MCF 10A (cell line): ENCODE results near the gene CAMTA1. TPM values are rescaled to one million over a fixed set of nuclear protein-coding genes. Genes with fewer than 3 reads are reported as not detected.

Experiments used
- BruUV-seq: library from RNA; stranded (reverse); fragments of 400-500 nt; replicated peaks from 2 replicates; lab custom pipeline; 2021; lab: Mats Ljungman, UMichigan
- CTCF ChIA-PET: fragments of 300-600 bp; sonication (Branson Sonifier 250); formaldehyde crosslinking; extraction: SDS; loops from one replicate; lab custom pipeline; 2021; ENCODE audit warnings: antibody characterized with exemption, inconsistent platforms; lab: Yijun Ruan, JAX
- POLR2A ChIA-PET: fragments of 300-600, 350-650 bp; sonication (Branson Sonifier 250); formaldehyde crosslinking; extraction: SDS; loops from one replicate; lab custom pipeline; 2020; ENCODE audit warnings: antibody characterized with exemption, inconsistent platforms; lab: Yijun Ruan, JAX
- DNase-seq: peaks from one replicate; pipeline ENCODE4 v3.0.0-alpha.2; 2018; ENCODE audit not compliant: unreplicated experiment
- H3K27ac Mint-ChIP-seq: one replicate; pipeline ENCODE4 v1.8.0; 2022; ENCODE audit warnings: mild to moderate bottlenecking, low read depth, mixed read lengths; ENCODE audit not compliant: unreplicated experiment
- H3K27me3 Mint-ChIP-seq: one replicate; pipeline ENCODE4 v1.8.0; 2022; ENCODE audit warnings: mixed read lengths; ENCODE audit not compliant: insufficient read depth, unreplicated experiment
- H3K36me3 Mint-ChIP-seq: one replicate; pipeline ENCODE4 v1.8.0; 2022; ENCODE audit warnings: mild to moderate bottlenecking, moderate library complexity, mixed read lengths; ENCODE audit not compliant: insufficient read depth, unreplicated experiment
- H3K4me1 Mint-ChIP-seq: one replicate; pipeline ENCODE4 v1.8.0; 2022; ENCODE audit warnings: mixed read lengths; ENCODE audit not compliant: insufficient read depth, unreplicated experiment
- H3K4me3 Mint-ChIP-seq: one replicate; pipeline ENCODE4 v1.8.0; 2022; ENCODE audit warnings: mild to moderate bottlenecking, moderate library complexity, mixed read lengths; ENCODE audit not compliant: unreplicated experiment
- H3K9me3 Mint-ChIP-seq: one replicate; pipeline ENCODE4 v1.8.0; 2022; ENCODE audit warnings: mixed read lengths; ENCODE audit not compliant: unreplicated experiment
- CTCF ChIP-seq: fragments of 200-600 bp; IDR thresholded peaks from one replicate; pipeline ENCODE4 v1.8.0; 2022; ENCODE audit warnings: antibody characterized with exemption, mild to moderate bottlenecking; ENCODE audit not compliant: unreplicated experiment
- intact Hi-C: fragments of 100-400 bp; cut with micrococcal nuclease; formaldehyde crosslinking; loops from 2 replicates; pipeline ENCODE4 v1.14.1; 2022
- total RNA-seq: library from RNA; stranded (reverse); gene quantifications from 2 replicates; pipeline ENCODE4 v1.2.3, GENCODE V29; 2022

CAMTA1 gene
- total RNA-seq, 1 experiment from 2014 or later, result 74.1 TPM

DNA sequence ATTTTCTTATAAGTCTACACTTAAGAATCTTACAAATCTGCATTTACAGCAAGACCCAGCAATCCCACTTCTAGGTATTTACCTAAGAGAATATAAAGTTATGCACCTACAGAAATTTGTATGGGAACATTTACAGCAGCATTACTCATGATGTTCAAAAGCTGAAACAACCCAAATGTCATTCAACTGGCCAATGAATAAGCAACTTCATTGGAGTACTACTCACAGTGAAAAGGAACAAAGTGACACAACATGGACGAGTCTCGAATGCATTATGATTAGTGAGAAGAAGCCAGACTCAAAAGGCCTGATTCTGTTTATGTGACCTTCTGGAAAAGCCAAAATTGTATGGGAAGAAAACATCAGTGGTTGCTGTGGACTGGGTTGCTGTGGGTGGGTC, 116.9 kb downstream of the CAMTA1 start:
- Mint-ChIP-seq H3K27ac (no peak overlapping the region), H3K36me3 (no peaks in the 10 kb centered on the region), H3K4me1 (no peaks in the 10 kb centered on the region), H3K9me3 (no peaks in the 10 kb centered on the region), H3K4me3 (no peak overlapping the region), H3K27me3 (no peaks in the 10 kb centered on the region)
- POLR2A ChIA-PET, result no interaction called here
- DNase-seq, result no peak
- no TSS peak for BruUV-seq
- CTCF ChIA-PET, result interaction anchor here (1.4 kb wide), 1 partner anchor 12 kb away, joined by 4 read pairs; no protein-coding TSS in a partner anchor
- intact Hi-C loops, result no loop called here
- no peak for TF ChIP-seq CTCF

DNA sequence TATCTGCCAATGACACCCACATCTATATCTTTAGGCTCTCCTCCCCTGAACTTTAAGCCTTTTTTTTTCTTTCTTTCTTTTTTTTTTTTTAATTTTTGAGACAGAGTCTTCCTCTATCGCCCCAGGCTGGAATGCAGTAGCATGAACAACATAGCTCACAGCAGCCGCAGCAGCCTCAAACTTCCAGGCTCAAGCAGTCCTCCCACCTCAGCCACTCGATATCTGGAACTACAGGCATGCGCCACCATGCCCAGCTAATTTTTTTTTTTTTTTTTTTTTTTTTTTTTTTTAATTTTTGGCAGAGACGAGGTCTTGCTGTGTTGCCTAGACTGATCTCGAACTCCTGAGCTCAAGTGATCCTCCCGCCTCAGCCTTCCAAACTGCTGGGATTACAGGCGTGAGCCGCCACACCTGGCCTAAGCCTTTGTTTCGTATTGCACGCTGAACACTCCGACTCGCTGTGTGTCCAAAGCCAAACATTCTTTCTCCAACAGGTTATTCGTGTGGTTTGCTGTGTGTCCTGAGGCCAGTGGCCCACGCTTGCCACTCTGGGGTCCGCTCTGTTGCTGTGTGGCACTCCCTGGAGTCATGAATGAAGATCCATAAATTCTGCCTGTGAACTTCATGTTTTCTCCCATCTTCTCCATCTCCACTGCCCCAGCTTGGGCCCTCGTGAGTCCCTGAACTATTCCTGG, 119.4 kb downstream of the CAMTA1 start:
- no peak for DNase-seq
- H3K4me1 Mint-ChIP-seq, result no peaks in the 10 kb centered on the region
- TF ChIP-seq CTCF, result no peak
- POLR2A ChIA-PET, result interaction anchor here (0.8 to 1.0 kb wide), 2 partner anchors 10 to 13 kb away, joined by 3 to 4 read pairs; no protein-coding TSS in a partner anchor
- no peaks in the 10 kb centered on the region for H3K9me3 Mint-ChIP-seq
- intact Hi-C loops, result no loop called here
- H3K36me3 Mint-ChIP-seq, result peaks cover 6% of the 10 kb centered on the region
- no peak overlapping the region for H3K27ac Mint-ChIP-seq
- CTCF ChIA-PET, result interaction anchor here (0.6 to 1.6 kb wide), 5 partner anchors 14 to 632 kb away, joined by 3 to 6 read pairs (median 4); no protein-coding TSS in a partner anchor
- no TSS peak for BruUV-seq
- H3K4me3 Mint-ChIP-seq, result no peak overlapping the region
- H3K27me3 Mint-ChIP-seq, result peaks cover 11% of the 10 kb centered on the region

- no peak overlapping the region for H3K27ac Mint-ChIP-seq
- CTCF ChIA-PET, result interaction anchor here (0.6 kb wide), 1 partner anchor 123 kb away, joined by 3 read pairs; no protein-coding TSS in a partner anchor
- POLR2A ChIA-PET, result no interaction called here
- no peak for DNase-seq
- H3K4me3 Mint-ChIP-seq, result no peak overlapping the region
- H3K4me1 Mint-ChIP-seq, result no peaks in the 10 kb centered on the region
- H3K27me3 Mint-ChIP-seq, result peaks cover 11% of the 10 kb centered on the region
- TF ChIP-seq CTCF, result no peak
- no TSS peak for BruUV-seq
- intact Hi-C loops, result no loop called here
- H3K9me3 Mint-ChIP-seq, result no peaks in the 10 kb centered on the region
- peaks cover 6% of the 10 kb centered on the region for H3K36me3 Mint-ChIP-seq
Measured at GRCh38 chr1:6905331-6905730, 120.1 kb downstream of the CAMTA1 start.

DNA sequence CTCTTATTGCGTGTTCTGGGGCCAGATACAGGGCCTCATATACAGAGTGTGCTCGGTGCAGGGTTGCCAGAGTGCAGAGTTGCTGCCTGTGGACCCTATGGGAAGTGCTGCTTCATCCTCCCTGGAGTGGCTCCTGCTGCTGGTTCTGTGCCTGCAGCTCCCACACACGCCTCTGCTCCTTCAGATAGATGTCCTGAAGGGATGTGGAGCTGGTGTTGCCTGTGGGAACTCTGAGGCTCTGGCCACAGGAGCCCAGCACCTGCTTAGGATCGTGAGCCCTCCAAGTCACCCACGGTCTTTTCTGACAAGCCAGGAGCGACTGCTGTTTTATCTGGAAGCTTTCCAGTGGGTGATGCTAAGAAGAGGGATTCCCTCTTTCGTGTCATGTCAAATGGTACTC, 120.5 kb downstream of the CAMTA1 start:
- Mint-ChIP-seq H3K36me3 (peaks cover 6% of the 10 kb centered on the region), H3K4me1 (no peaks in the 10 kb centered on the region), H3K27me3 (peaks cover 11% of the 10 kb centered on the region), H3K9me3 (no peaks in the 10 kb centered on the region), H3K27ac (no peak overlapping the region), H3K4me3 (no peak overlapping the region)
- intact Hi-C loops, result no loop called here
- ChIA-PET POLR2A (interaction anchor here (1.3 kb wide), 1 partner anchor 10 kb away, joined by 3 read pairs; no protein-coding TSS in a partner anchor), CTCF (interaction anchor here (0.6 kb wide), 1 partner anchor 122 kb away, joined by 3 read pairs; no protein-coding TSS in a partner anchor)
- no TSS peak for BruUV-seq
- TF ChIP-seq CTCF, result no peak
- DNase-seq, result no peak
